ENCODE data around the gene LRRC8B.
"Not testable (repeated sequence)": the region's sequence is repeated elsewhere in the genome, so short reads cannot be mapped to it uniquely, and the experiment has no call there.

LRRC8B gene

GRCh38 chr1:89524369-89525168, at the start of gene LRRC8B:
LRRC8B (plus strand) TSS chr1:89524829; CDS start chr1:89582651, 57,822 bp downstream.
- DNase-seq (ENCODE audit: low spot score): peak; percentile 82

- DNase-seq (ENCODE audit: low spot score): no peak
These were observed 49.4 kb upstream of the LRRC8B start for GRCh38 chr1:89475269-89475668.

GRCh38 chr1:89476072-89476471, 48.6 kb upstream of the LRRC8B start:
- DNase-seq (ENCODE audit: low spot score): no peak

GRCh38 chr1:89483010-89483756, 41.4 kb upstream of the LRRC8B start:
- peak; percentile 79 for DNase-seq (ENCODE audit: low spot score)

GRCh38 chr1:89483757-89484077, 40.9 kb upstream of the LRRC8B start:
- no peak for DNase-seq (ENCODE audit: low spot score)

GRCh38 chr1:89484092-89485038, 40.3 kb upstream of the LRRC8B start:
- no peak for DNase-seq (ENCODE audit: low spot score)

GRCh38 chr1:89487972-89488371, 36.7 kb upstream of the LRRC8B start:
- DNase-seq (ENCODE audit: low spot score): no peak

- no peak for DNase-seq (ENCODE audit: low spot score)
These were observed 35.4 kb upstream of the LRRC8B start for GRCh38 chr1:89489047-89489729.

- no peak for DNase-seq (ENCODE audit: low spot score)
These were observed 34.2 kb upstream of the LRRC8B start for GRCh38 chr1:89490389-89490788.

GRCh38 chr1:89499320-89499719, 25.3 kb upstream of the LRRC8B start:
- DNase-seq (ENCODE audit: low spot score): no peak

GRCh38 chr1:89502042-89502441, 22.6 kb upstream of the LRRC8B start:
- no peak for DNase-seq (ENCODE audit: low spot score)

GRCh38 chr1:89502895-89503294, 21.7 kb upstream of the LRRC8B start:
- DNase-seq (ENCODE audit: low spot score): no peak

GRCh38 chr1:89503690-89504089, 20.9 kb upstream of the LRRC8B start:
- no peak for DNase-seq (ENCODE audit: low spot score)

- DNase-seq (ENCODE audit: low spot score): not testable (repeated sequence)
These were observed 14.6 kb upstream of the LRRC8B start for GRCh38 chr1:89510061-89510460.

- DNase-seq (ENCODE audit: low spot score): no peak
These were observed 11.5 kb upstream of the LRRC8B start for GRCh38 chr1:89512996-89513720.

- peak; percentile 47 for DNase-seq (ENCODE audit: low spot score)
These were observed 8.6 kb upstream of the LRRC8B start for GRCh38 chr1:89516055-89516454.

GRCh38 chr1:89518221-89518631, 6.4 kb upstream of the LRRC8B start:
- peak; percentile 22 for DNase-seq (ENCODE audit: low spot score)

GRCh38 chr1:89519779-89520358, 4.8 kb upstream of the LRRC8B start:
- DNase-seq (ENCODE audit: low spot score): peak; percentile 50

- not testable (repeated sequence) for DNase-seq (ENCODE audit: low spot score)
These were observed 2.7 kb upstream of the LRRC8B start for GRCh38 chr1:89521977-89522376.

GRCh38 chr1:89523572-89524368, 859 bp upstream of the LRRC8B start:
- DNase-seq (ENCODE audit: low spot score): no peak

Data from kidney capillary endothelial cell (primary cell).